ENCODE measurements around the gene SNX27. TPM values are rescaled to one million over a fixed set of nuclear protein-coding genes. Genes with fewer than 3 reads are reported as not detected.
A peak's percentile ranks its signal among the peaks of the same experiment; 100 is the strongest.

SNX27 gene
- total and polyA plus RNA-seq, 2 experiments from 2014 or later: 40.6 to 59.7 TPM

DNA sequence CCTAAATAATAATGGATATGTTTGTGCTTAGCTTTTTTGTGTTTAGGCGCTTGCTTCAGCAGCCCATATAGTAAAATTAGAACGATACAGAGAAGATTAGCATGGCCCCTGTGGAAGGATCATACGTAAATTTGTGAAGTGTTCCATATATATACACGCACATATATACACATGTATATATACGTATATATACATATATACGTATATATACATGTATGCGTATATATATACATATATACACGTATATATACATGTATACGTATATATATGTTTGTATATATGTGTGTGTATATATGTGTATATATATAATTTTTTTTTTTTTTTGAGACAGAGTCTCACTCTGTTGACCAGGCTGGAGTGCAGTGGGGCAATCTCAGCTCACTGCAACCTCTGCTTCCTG lies 17.4 kb downstream of the SNX27 start (continued):
- no peak for TF ChIP-seq CREB1 (CRISPR knock-in tag; IDR thresholded peaks at IDR 0.05; ENCODE audit: low read depth)

DNA sequence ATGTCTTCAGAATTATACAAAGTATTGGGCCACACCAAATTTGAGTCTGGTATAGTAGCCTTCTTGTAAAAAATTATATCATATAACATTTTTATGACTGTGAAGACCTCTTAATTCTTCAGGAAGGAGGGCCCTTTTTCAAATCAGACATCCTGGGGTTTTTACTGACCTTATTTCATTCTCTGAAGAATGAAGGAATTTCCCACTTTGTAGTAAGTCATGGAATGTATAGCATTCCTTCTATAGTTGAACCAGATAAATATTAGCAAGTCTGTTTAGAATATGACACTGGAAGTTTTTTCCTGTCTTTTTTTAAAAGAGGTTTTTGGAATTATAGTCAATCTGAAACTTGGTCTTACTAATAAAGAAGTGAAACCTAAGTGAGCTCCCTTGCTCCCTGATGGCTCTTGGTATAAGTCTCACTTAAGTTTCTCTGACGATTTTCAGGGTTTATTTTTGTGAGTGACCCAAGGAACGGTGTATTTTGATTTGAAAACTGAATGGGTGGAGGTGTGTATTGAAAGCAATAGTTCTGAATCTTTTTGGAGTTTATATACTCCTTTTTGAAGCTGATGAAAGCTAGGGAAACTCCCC lies 23.7 kb downstream of the SNX27 start:
- peak overlapping the region; percentile 51 for H3K27ac Mint-ChIP-seq

More for the DNA sequence above, 23.7 kb downstream of the SNX27 start:
- no peaks in the 10 kb centered on the region for H3K9me3 Mint-ChIP-seq
- Histone ChIP-seq H3K4me1 (ENCODE audit: insufficient read depth) (no peaks in the 10 kb centered on the region), H3K9me2 (ENCODE audit: insufficient read depth) (no peaks in the 10 kb centered on the region), H4K20me1 (replicated peaks; ENCODE audit: insufficient read depth) (peaks cover 11% of the 10 kb centered on the region; the same call in 1 of the 2 replicates), H3K27ac (ENCODE audit: low read depth) (no peak overlapping the region), H3F3A (replicated peaks; ENCODE audit: low read depth) (no peaks in the 10 kb centered on the region), H3K4me2 (no peak overlapping the region), H3K36me3 (ENCODE audit: insufficient read depth) (no peaks in the 10 kb centered on the region), H3K79me2 (replicated peaks; ENCODE audit: insufficient read depth) (peaks cover 67% of the 10 kb centered on the region), H3K4me3 (no peak overlapping the region), H3K27me3 (ENCODE audit: insufficient read depth) (no peaks in the 10 kb centered on the region), H2AFZ (no peak overlapping the region)
- H3K4me1 Mint-ChIP-seq: peaks cover 12% of the 10 kb centered on the region; the same call in 2 of the 3 replicates
- no peak for TF ChIP-seq ZNF331 (CRISPR knock-in tag; IDR thresholded peaks at IDR 0.05; ENCODE audit: low read depth)
- no peak for TF ChIP-seq EZH2phosphoT487 (IDR thresholded peaks at IDR 0.05; ENCODE audit: unreplicated experiment)
- TF ChIP-seq STAT1 (IDR thresholded peaks at IDR 0.05; ENCODE audit: unreplicated experiment): no peak
- TF ChIP-seq NANOG (IDR thresholded peaks at IDR 0.05; ENCODE audit: borderline replicate concordance): no peak
- no peak for TF ChIP-seq ZNF114 (CRISPR knock-in tag; IDR thresholded peaks at IDR 0.05)
- TF ChIP-seq, protein P1, sequence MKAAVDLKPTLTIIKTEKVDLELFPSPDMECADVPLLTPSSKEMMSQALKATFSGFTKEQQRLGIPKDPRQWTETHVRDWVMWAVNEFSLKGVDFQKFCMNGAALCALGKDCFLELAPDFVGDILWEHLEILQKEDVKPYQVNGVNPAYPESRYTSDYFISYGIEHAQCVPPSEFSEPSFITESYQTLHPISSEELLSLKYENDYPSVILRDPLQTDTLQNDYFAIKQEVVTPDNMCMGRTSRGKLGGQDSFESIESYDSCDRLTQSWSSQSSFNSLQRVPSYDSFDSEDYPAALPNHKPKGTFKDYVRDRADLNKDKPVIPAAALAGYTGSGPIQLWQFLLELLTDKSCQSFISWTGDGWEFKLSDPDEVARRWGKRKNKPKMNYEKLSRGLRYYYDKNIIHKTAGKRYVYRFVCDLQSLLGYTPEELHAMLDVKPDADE (IDR thresholded peaks at IDR 0.05): no peak
- TF ChIP-seq ZNF462 (CRISPR knock-in tag; IDR thresholded peaks at IDR 0.05): no peak
- no peak for TF ChIP-seq POLR2AphosphoS5 (IDR thresholded peaks at IDR 0.05; ENCODE audit: low read depth)
- TF ChIP-seq CREB1 (CRISPR knock-in tag; IDR thresholded peaks at IDR 0.05; ENCODE audit: low read depth): no peak
- TF ChIP-seq EZH2 (IDR thresholded peaks at IDR 0.05; ENCODE audit: low read depth, unreplicated experiment): no peak
- TF ChIP-seq JUNB (IDR thresholded peaks at IDR 0.05; ENCODE audit: unreplicated experiment): no peak
- no peak for TF ChIP-seq CTCF (conservative IDR thresholded peaks at IDR 0.05; ENCODE audit: low read depth in 2 of 2)
- no peak for TF ChIP-seq REST (IDR thresholded peaks at IDR 0.05; ENCODE audit: unreplicated experiment)
- peaks cover 3% of the 10 kb centered on the region; the same call in 2 of the 3 replicates for H3K36me3 Mint-ChIP-seq (ENCODE audit: low read depth)
- ATAC-seq (no peak), DNase-seq (ENCODE audit: low spot score) (peak; percentile 16)
- no peaks in the 10 kb centered on the region for H3K27me3 Mint-ChIP-seq (ENCODE audit: insufficient read depth, low read depth, poor library complexity)
- H3K4me3 Mint-ChIP-seq: no peak overlapping the region
